Measurements from ENCODE around the gene LRRC9. TPM values are rescaled to one million over a fixed set of nuclear protein-coding genes. Genes with fewer than 3 reads are reported as not detected.
"Not testable (repeated sequence)": the region's sequence is repeated elsewhere in the genome, so short reads cannot be mapped to it uniquely, and the experiment has no call there.

Gene LRRC9
- total RNA-seq, 4 donors from 2014 or later, result not detected

GRCh38 chr14:60093606-60094005, 173.7 kb downstream of the LRRC9 start:
- no peaks in the 10 kb centered on the region for H3K9me3 ChIP-seq
- peak overlapping the region in 1 of 2 donors; percentile 75 for H3K4me3 ChIP-seq
- peaks cover 0 to 12% of the 10 kb centered on the region in 2 donors for H3K36me3 ChIP-seq
- no peak for TF ChIP-seq CTCF (IDR thresholded peaks at IDR 0.05)
- no peak for TF ChIP-seq POLR2A (IDR thresholded peaks at IDR 0.05)
- TF ChIP-seq POLR2AphosphoS5 (IDR thresholded peaks at IDR 0.05), result no peak
- no peak for TF ChIP-seq EP300 (IDR thresholded peaks at IDR 0.05)
- H3K27ac ChIP-seq, result peak overlapping the region; percentile 92 to 98 (median 97)
- H3K4me1 ChIP-seq, result peaks cover 9 to 50% (median 15%) of the 10 kb centered on the region in 3 donors
- no peak for ATAC-seq
- no peaks in the 10 kb centered on the region for H3K27me3 ChIP-seq

GRCh38 chr14:60094306-60094897, 174.5 kb downstream of the LRRC9 start:
- peaks cover 9 to 50% (median 15%) of the 10 kb centered on the region in 3 donors for H3K4me1 ChIP-seq
- H3K9me3 ChIP-seq, result no peaks in the 10 kb centered on the region
- 34 to 66% methylated on average over 2 to 5 of the region's 5 CpGs for WGBS, 2 donors (ENCODE audit: low coverage in 1 of 2)
- H3K36me3 ChIP-seq, result peaks cover 0 to 12% of the 10 kb centered on the region in 2 donors
- peak overlapping the region in 3 of 4 donors; percentile 36 to 98 (median 53) for H3K27ac ChIP-seq
- ATAC-seq, result no peak
- no peak overlapping the region for H3K4me3 ChIP-seq
- no peaks in the 10 kb centered on the region for H3K27me3 ChIP-seq
- TF ChIP-seq POLR2A (IDR thresholded peaks at IDR 0.05) (no peak), POLR2AphosphoS5 (IDR thresholded peaks at IDR 0.05) (no peak), EP300 (IDR thresholded peaks at IDR 0.05) (no peak), CTCF (IDR thresholded peaks at IDR 0.05) (no peak)

- Histone ChIP-seq H3K36me3 (peaks cover 0 to 12% of the 10 kb centered on the region in 2 donors), H3K27ac (peak overlapping the region in 1 of 4 donors; percentile 98), H3K4me1 (peaks cover 9 to 50% (median 15%) of the 10 kb centered on the region in 3 donors), H3K9me3 (no peaks in the 10 kb centered on the region), H3K4me3 (no peak overlapping the region), H3K27me3 (no peaks in the 10 kb centered on the region)
- no peak for TF ChIP-seq POLR2A (IDR thresholded peaks at IDR 0.05)
- no peak for TF ChIP-seq POLR2AphosphoS5 (IDR thresholded peaks at IDR 0.05)
- TF ChIP-seq EP300 (IDR thresholded peaks at IDR 0.05), result no peak
- no peak for TF ChIP-seq CTCF (IDR thresholded peaks at IDR 0.05)
- ATAC-seq, result no peak
Measured at GRCh38 chr14:60095231-60095630, 175.3 kb downstream of the LRRC9 start.

- no peak for ATAC-seq
- H3K9me3 ChIP-seq, result no peaks in the 10 kb centered on the region
- peak overlapping the region in 1 of 4 donors; percentile 98 for H3K27ac ChIP-seq
- no peaks in the 10 kb centered on the region for H3K27me3 ChIP-seq
- TF ChIP-seq POLR2A (IDR thresholded peaks at IDR 0.05), result no peak
- TF ChIP-seq CTCF (IDR thresholded peaks at IDR 0.05), result no peak
- TF ChIP-seq EP300 (IDR thresholded peaks at IDR 0.05), result no peak
- TF ChIP-seq POLR2AphosphoS5 (IDR thresholded peaks at IDR 0.05), result no peak
- H3K4me3 ChIP-seq, result no peak overlapping the region
- peaks cover 0 to 12% of the 10 kb centered on the region in 2 donors for H3K36me3 ChIP-seq
- H3K4me1 ChIP-seq, result peaks cover 9 to 43% (median 15%) of the 10 kb centered on the region in 3 donors
- WGBS, 2 donors (ENCODE audit: low coverage in 1 of 2), result 32 to 52% methylated on average over 3 of the region's 3 CpGs
Measured at GRCh38 chr14:60095781-60096450, 176.0 kb downstream of the LRRC9 start.

- TF ChIP-seq POLR2A (IDR thresholded peaks at IDR 0.05), result no peak
- TF ChIP-seq POLR2AphosphoS5 (IDR thresholded peaks at IDR 0.05), result no peak
- TF ChIP-seq CTCF (IDR thresholded peaks at IDR 0.05), result no peak
- TF ChIP-seq EP300 (IDR thresholded peaks at IDR 0.05), result no peak
- WGBS, 2 donors (ENCODE audit: low coverage in 1 of 2), result 79 to 80% methylated on average over 3 to 6 of the region's 6 CpGs
- Histone ChIP-seq H3K9me3 (no peaks in the 10 kb centered on the region), H3K27ac (no peak overlapping the region), H3K27me3 (no peaks in the 10 kb centered on the region), H3K4me3 (no peak overlapping the region), H3K36me3 (peaks cover 0 to 12% of the 10 kb centered on the region in 2 donors), H3K4me1 (peaks cover 9 to 53% (median 18%) of the 10 kb centered on the region in 3 donors)
- ATAC-seq, result no peak
Measured at GRCh38 chr14:60097974-60098373, 178.0 kb downstream of the LRRC9 start.

GRCh38 chr14:60099855-60100254, 179.9 kb downstream of the LRRC9 start:
- 93 to 96% methylated on average over 3 to 4 of the region's 7 CpGs for WGBS, 2 donors (ENCODE audit: low coverage in 1 of 2)

More at GRCh38 chr14:60099855-60100254, 179.9 kb downstream of the LRRC9 start:
- ATAC-seq, H3K9me3 ChIP-seq, H3K27ac ChIP-seq, H3K4me3 ChIP-seq, H3K27me3 ChIP-seq: not testable (repeated sequence)
- peaks cover 0 to 12% of the 10 kb centered on the region in 2 donors for H3K36me3 ChIP-seq
- peaks cover 6 to 44% (median 9%) of the 10 kb centered on the region in 3 donors for H3K4me1 ChIP-seq

Data from gastroesophageal sphincter (tissue), 4 donors.